GM18498 (cell line): Measurements from ENCODE around the gene CDT1.
"Not testable (repeated sequence)": the region's sequence is repeated elsewhere in the genome, so short reads cannot be mapped to it uniquely, and the experiment has no call there.

Experiments used
- ATAC-seq: cut with Tn5 transposase; IDR thresholded peaks from one replicate; pipeline ENCODE4 v1.9.1; 2021; ENCODE audit warnings: mild to moderate bottlenecking, moderate library complexity; ENCODE audit not compliant: unreplicated experiment

CDT1 gene

DNA sequence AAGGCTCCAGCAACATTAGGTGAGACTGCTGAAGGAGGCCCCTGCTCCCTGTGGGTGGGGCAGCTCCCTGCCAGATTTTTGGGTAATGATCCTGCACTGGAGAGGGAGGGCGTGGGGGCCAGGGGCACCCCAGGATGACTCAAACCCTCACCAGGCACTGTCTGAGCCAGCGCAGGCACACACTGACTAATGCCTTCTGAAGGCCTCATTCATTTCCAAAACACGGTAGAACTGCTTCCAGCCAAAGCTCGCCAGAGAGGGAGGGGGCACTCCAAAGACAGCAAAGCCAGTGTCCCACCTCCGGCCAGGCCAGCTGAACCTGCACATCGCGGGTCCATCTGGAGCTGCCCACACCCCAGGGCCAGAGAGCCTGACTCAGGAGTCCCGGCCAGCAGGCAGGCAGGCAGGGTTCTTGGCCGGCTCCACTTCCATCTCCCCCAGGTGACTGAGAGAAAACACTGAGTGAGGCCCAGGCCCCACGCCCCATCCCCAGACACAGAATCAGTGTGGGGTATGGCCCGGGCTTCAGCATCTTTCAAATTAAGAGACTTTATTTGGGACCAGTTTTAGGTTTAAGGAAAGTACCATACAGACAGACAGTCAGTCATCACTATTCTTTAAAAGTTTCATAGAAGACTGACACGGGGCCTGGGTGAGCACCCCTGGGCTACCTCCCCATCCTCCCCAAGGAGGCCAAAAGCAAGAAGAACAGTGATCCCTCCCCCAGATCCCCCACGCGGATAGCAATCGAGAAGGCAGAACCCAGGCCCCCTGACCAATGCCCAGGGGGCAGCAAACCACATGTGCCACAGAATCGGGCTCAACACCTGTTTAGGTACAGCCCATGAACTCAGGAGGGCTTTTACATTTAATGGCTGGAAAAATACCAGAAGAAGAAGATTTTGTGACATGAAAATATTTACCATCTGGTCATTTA lies 20.9 kb upstream of the CDT1 start:
- no peak for ATAC-seq

DNA sequence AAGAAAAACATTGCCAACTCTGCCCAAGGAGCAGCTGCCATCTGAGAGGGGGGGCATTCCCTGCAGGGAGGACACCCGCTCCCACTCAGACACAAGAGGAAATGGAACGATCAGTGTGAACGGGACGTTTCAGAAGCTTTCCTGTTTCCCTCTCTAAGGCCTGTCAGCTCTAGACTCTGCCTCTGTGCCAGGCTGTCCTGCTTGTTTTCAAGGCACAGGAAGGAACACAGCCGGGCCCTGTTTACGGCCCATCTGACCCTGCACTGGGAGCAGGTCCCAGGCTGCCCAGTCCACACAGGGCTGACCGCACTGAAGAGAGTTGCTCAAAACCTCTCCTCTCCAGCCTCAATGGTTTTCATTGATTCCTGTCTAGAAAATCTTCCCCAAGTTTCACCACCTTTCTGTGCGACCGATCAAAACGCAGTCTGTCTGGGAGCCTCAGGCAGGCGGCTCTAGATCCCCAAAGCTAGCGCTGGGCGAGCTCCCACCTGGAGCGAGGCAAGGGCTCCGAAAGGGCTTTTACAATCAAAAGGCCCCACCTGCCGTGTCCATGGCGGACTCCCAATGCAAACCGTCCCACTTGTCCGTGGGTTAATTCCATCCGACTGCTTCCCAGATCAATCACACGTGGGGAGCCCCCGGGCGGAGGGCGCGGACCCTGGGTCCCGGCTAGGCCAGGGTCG lies 20.1 kb upstream of the CDT1 start:
- no peak for ATAC-seq

GRCh38 chr16:88784074-88784855 lies 19.3 kb upstream of the CDT1 start:
- no peak for ATAC-seq

DNA sequence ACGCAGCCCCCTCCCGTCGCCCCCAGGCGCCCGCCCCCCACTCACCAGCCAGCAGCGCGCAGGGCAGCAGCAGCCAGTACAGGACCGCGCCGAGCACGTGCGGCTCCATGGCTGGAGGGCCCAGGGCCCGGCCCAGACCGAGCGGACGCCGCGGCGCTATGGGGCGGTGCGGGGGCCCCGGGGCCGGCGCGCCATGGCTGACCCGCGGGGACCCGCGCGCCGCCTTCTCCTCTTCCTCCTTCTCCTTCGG lies 18.8 kb upstream of the CDT1 start:
- peak; percentile 34 for ATAC-seq

DNA sequence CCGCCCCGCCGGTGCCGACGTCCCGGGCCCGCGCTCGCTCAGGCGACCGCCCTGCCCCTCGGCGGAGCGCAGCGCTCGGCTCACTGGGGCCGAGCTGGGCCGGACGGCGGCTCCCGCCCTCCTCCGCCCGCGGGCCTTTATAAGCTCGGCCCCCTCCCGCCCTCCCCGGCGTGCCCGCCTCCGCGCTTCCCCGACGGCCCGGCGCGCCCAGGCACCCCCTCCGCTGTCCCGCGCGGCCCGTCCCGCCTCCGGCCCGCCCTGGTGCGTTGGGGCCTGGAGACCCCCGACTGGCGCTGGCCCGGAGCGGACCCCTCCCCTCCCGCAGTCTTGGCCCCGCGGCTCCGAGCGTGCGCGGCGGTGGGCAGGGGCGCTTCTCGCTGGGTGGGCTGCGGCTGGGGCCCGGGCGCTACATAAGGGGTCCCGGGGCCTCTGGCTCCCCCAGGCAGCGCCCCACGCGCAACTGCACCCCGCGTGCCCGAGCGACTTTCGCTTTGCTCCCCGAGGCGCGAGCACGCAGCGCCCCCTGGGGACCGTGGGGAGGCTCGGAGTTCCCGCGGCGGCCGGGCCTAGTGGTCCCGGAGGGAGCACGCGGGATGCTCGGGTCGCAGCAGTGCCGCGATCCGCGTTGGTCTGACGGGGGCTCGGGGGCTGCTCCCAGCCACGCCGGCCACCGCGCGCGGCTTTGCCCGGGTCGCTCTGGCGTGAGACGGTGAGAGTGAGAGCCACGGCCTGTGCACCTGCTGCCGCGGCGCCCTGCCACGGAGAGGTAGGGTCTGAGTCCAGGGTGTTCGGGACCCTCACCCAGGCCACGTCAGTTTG lies 18.3 kb upstream of the CDT1 start, which contains the start of gene PIEZO1:
PIEZO1 (minus strand) TSS at position 115 of the 819 bp plus-strand sequence. CDS start 256 bp downstream, outside the sequence.
- peak; percentile 39 for ATAC-seq

DNA sequence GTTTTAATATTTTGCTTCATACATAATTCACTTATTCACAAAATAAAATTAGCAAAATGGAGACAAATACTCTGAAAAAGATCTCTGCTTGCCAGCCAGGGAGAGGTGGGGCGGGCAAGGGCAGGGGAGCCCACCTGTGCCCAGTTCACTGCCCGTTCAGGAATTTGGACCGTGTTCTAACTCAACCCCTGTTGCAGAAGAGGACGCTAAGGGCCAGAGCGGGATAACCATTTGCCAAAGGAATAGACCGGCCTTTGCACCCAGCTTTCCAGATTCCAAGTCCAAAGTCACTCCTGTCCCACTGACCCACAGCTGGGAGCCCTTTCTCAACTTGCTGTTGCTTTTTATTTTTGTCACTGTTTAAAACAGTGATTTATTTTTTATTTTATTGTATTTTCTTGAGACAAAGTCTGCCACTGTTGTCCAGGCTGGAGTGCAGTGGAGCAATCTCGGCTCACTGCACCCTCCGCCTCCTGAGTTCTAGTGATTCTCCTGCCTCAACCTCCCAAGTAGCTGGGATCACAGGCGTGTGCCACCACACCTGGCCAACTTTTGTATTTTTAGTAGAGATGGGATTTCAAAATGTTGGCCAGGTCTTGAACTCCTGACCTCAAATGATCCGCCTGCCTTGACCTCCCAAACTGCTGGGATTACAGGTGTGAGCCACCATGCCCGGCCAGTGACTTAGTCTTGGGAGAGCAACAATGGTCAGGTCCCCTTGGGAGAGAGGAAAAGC lies 15.8 kb upstream of the CDT1 start:
- no peak for ATAC-seq

DNA sequence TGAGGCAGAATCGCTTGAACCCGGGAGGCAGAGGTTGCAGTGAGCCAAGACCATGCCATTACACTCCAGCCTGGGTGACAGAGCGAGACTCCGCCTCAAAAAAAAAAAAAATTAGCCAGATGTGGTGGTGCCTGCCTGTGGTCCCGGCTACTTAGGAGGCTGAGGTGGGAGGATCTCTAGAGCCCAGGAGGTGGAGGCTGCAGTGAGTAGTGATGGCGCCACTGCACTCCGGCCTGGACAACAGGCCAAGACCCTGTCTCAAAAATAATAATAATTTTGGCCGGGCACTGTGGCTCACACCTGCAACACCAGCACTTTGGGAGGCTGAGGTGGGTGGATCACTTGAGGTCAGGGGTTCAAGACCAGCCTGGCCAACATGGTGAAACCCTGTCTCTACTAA lies 14.8 kb upstream of the CDT1 start:
- ATAC-seq: not testable (repeated sequence)

DNA sequence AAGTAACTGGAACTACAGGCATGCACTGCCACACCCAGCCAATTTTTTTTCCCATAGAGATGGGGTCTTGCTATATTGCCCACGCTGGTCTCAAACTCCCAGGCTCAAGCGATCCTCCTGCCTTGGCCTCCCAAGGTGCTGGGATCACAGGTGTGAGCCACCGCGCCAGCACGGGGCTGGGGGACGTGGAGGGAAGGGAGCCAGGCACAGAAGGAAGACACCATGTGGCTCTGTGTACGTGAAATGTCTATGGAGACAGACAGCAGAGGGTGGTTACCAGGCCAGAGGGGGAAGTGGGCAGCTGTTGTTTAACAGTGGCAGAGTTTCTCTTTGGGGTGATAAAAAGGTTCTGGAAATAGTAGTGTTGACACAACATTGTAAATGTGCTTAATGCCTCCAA lies 14.0 kb upstream of the CDT1 start:
- ATAC-seq: no peak

DNA sequence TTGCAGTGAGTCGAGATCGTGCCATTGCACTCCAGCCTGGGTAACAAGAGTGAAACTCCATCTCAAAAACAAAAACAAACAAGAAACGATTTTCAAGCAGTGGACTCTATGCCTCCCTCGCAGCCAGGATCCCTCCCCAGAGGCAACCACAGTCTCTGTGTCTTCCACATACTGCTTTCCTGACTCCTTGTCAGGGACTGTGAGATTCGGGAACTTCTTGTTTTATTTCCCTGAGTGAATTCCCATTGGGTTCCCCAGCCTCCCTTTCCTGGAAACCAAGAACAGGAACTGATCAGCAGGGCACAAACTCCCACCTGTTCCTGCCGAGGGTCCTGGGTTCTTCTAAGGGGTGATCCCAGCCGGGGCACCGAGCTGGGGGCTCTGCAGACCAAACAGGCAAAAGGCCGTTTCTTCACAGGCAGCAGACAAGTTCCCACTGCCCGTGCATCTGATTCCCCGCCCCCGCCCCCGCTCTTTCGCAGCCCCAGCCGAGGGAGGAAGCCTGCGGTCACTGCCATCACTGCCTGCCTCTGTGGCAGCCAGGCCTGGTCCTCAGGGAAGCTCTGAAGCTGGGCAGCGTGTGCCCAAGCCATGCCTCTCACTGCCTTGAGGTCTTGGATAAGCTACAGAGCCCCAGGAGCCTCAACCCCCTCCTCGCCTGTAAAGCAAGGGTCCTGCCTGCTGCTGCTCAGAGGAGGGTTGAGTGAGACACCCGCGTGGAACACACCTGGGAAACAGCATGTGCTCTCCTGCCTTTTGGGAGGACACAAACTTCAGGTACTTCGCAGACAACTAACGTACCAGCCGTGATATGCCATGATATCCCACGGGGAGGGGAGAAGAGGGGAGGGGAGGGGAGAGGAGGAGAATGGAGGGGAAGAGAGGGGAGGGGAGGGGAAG lies 13.0 kb upstream of the CDT1 start:
- no peak for ATAC-seq

DNA sequence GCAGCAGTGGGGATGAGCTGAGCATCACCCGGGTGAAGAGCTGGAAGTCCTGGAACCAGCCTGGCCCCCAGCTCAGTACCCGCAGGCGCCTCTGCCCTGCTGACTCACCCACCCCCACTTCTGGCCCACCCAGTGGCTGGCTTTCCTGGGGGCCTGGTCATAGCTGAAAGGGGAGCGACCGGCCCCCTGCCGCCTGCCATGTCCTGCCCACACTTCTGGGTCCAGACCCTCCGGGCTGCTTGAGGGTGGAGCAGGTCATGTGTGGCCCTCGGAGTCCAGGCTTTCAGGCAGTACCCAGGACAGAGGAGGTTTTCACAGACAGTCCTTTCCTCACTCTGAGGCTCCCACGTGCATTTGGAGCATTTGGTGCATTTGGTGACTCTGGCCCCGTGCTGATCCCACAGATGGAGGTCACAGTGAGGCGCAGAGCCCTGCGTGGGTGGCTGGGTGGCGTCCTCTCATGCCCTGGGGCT lies 11.5 kb upstream of the CDT1 start:
- ATAC-seq: no peak

DNA sequence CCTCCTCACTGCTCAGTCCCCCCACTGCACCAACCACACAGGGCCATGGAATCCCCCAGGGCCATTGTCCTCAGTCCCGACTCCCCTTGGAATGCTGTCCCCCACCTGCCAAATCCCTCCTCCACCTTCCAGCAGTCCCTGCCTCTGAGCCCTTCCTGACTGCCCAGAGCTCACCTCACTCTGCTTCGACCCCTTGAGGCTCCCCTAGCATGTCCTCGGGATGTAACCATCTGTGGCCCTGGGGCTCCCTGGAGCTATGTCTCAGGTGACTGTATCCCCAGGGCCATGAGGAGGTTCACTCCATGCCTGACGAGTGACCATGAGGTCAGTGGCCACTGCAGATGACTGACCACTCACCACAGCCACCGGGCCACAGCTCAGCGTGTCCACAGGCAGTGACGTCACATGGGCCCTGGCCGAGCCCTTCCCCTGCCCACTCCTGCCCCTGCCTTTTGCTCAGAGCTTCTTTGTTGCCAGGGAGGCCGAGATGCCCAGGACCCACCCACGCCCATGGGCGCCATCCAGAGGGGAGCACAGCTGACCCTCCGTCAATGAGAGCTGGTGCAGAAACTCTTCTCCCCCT lies 10.8 kb upstream of the CDT1 start:
- no peak for ATAC-seq

GRCh38 chr16:88793251-88793954 lies 10.2 kb upstream of the CDT1 start:
- ATAC-seq: no peak

DNA sequence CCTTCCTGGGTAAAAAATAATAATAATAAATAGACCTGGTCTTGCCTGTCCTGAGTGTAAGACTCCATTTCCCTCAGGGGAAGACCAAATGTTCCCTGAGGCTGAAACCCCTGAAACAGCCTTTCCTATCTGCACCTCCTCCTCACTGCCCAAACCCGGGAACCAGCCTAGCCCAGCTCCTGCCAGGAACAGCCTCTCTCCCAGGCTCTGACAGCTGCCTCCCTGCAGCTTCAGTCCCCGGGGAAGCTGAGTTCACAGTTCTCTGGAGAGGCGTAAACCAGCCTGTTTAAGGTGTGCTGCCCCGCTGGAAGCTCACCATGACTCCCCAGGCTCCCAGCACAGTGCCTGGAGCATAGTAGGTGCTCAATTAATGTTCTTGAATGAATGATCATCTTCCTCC lies 7.3 kb upstream of the CDT1 start:
- no peak for ATAC-seq

- ATAC-seq: no peak
Measured at GRCh38 chr16:88798073-88798472, 5.5 kb upstream of the CDT1 start.

DNA sequence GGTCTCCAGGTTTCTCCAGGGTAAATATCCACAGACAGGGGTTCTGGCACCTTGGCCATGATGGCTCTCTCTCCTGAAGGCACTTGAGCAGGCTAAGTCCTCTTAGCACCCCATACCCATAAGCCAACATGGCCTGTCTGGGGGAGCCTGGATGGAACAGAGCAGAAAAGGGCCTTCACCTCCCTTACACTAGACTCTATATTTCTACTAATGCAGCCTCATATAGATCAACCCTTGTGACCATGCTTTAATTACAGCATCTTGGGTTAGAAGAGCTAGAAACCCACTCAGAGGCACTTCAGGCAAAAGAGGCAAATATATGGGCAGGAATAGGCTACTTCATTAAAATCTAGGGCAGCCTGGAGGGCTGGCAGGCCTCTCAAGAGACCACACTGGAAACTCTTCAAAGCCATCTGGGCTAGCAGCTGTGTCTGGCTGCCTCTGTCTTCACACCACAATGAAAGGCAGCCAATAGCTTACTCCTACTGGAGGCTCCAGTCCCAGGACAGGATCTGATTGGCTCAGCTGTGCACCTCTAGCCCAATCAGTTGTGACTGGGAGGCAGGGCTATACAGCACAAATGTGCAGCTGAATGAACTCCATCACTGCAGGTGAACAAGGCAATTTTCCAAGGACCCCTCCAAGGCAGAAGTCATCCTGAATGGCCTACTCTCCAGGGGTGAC lies 4.7 kb upstream of the CDT1 start:
- no peak for ATAC-seq

- no peak for ATAC-seq
Measured at GRCh38 chr16:88799569-88800276, 3.9 kb upstream of the CDT1 start.

GRCh38 chr16:88800277-88800592 lies 3.4 kb upstream of the CDT1 start:
- ATAC-seq: no peak
